Right hindlimb (tissue), 1 donor: ENCODE measurements around the gene SP3.

Experiments
- DNase-seq: peaks from one replicate; pipeline ENCODE4 v3.0.0-alpha.2; 2018

The SP3 gene

DNA sequence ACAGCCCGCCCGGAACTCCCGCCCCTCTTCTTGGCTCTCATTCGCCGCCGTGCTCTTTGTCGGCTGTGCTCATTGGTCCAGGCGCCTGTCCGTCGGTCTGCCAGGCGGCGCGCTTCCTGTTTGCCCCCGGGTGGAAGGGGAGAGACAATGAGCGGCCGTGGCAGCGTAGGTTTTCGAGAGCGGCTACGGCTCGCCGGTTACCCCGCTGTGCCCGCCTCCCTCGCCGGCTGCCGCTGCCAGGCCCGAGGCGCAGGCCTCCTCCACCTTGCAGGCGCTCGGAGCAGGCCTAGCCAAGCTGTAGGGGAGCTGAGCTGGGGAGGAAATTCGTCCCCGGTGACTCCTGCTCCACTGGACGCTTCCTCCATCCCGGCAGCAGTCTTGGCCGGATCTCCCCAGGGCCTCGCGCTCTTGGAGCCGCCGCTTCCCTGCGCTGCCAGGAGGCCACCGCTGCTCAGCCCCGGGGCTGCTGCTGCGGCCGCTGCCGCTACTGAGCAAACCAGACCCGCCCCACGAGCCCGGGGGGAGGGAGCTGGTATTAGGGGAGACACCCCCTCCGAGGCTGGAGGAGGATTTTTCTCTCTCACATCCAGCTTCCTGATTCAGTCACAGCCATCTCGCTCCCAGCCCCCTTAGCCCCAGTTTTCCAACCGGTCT lies at the start of gene SP3:
SP3 (minus strand) TSS at position 2 of the 654 bp plus-strand sequence. CDS start 202 bp downstream, outside the sequence.
- DNase-seq = peak; percentile 99

DNA sequence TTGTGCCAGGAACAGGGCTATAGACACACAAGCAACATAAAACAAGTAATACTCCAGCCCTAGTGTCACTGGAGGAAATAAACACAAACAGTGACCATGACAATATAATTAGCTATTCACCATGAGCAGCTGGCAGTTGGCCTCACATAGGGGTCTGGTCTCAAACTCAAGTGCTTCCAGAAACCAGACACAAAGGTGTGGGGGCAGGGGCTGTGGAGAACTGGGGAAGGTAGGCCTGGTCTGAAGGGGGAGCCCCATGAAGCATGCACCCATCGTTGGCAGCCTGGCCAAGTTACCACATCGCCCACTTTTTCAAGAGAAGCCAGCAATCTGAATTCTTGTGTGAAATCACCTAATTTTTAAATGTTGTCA lies 49.5 kb upstream of the SP3 start:
- peak; percentile 49 for DNase-seq

DNA sequence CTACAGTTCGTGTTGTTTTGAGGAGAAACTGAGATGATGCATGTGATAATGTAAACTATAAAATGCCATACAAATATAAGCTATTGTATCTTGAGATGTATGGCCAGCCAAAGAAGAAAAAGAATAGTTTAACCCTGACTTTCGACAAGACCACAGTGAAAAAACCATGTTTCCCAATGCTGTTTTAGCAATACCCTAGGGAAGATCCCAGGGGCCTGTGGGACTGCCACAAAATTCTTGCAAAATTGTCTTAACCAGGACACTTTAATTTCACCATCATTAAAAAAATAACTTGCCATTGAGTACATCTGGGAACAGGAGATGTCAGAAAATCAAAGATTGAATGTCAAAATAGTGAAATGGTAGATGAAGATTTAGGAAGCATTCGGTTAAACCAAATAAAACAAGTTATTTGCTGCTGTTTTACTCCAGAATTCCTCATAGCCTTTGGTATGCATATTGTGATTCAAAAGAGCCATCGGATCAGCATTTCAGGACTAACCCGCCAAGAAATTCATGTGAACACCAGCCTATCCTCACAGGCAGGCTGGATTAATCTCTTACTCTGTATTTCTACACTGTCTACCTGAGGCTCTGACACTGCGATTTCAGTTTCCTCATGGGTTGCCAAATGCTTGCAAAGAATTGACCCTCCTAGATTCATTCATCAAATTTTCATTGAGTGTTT lies 49.0 kb upstream of the SP3 start:
- no peak for DNase-seq

DNA sequence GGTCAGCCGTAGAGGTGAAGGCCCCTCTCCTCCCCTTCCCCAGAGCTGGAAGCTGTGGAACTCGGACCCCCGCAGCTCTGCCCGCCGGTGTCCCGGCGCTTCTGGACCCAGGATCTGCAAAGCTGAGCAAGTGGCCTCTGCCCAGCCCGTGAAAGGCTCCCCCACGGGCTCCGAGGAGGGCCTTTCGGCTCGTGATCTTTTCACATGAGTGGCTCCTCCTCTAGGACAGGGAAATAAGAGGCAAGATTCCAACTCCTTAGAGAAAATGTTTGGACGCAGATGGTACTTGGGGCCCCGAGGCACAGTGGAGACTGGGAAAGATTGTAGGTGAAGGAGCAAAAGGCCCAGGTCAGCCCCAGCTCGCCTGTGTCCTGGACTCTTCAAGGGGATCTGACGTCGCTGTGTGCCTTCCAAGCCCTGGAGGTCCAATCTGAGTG lies 48.2 kb upstream of the SP3 start:
- no peak for DNase-seq

DNA sequence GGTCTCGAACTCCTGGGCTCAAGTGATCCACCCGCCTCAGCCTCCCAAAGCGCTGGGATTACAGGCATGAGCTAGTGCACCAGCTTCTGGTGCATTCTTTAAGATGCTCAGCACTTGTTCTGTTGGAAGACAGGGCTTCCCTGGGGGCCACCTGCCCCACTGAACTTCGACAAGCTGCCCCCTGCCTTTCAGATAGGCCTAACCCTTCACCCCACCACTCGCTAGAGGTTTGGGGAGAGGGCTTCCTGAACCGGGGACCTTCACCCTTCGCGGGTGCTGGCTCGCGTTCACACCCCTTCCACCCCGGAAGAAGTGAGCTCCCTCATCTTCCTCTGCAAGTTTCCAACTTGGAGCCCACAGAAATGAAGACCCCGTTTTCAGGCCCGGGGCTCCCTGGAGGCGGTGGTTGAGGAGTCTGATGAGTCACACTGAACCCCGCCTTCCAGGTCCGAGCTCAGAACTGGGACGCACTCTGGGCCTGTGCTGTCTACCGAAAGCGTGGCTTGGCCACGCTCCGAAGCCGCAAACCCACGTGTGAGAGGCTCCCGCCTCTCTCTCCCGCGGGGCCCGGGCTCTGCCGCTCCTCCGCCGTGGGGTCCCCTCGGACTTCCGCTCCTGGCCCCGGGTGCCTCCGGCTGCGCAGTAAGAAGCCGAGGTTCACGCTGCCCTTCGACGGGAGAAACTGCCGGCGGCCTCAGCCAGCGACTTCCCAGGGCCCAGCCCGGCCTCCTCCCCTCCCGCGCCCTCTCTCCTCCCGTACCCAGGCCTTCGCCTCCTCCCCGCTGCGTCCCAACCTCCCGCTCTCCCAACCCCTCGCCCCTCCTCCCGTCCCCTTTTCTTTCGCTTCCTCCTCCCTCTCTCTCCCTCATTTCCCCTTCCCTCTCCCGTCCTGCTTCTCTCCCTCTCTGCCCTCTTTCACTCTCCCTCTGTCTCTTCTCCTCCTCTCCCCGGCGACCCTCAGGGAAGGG lies 47.5 kb upstream of the SP3 start:
- DNase-seq = peak; percentile 92

DNA sequence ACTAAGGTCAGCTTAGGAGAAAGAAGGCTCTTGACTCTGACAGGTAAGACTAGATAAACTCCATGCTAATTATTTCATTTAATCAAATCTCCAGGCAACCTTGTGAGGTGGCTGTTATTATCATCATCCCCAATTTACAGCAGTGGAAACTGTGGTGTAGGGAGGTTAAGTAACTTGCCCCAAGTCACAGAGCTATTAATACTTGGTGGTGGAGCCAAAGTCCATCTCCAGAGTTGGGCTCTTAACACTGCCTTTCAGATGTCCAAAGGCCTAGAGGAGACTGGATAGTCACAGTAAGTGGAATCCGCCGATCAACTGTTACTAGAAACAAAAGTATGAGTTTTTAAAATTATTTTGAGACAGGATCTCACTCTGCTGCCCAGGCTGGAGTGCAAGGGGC lies 46.6 kb upstream of the SP3 start:
- DNase-seq = no peak

DNA sequence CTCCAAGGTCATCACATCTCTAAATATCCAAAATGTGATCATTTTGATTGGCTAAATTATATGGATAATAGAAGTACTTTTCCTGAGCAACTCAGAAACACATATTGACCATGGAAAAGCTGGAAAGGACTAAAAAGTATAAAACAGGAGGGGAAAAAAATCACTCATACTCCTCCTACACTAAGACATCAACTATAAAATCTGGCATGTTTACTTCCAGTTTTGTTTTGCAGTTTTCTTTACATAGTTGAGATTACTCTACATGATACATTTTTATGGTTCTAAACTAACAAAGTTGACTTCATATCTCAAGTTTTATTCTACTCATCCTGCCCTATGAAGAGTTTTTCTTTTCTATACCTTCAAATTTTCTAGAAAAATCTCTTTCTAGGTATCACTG lies 46.0 kb upstream of the SP3 start:
- DNase-seq = no peak

DNA sequence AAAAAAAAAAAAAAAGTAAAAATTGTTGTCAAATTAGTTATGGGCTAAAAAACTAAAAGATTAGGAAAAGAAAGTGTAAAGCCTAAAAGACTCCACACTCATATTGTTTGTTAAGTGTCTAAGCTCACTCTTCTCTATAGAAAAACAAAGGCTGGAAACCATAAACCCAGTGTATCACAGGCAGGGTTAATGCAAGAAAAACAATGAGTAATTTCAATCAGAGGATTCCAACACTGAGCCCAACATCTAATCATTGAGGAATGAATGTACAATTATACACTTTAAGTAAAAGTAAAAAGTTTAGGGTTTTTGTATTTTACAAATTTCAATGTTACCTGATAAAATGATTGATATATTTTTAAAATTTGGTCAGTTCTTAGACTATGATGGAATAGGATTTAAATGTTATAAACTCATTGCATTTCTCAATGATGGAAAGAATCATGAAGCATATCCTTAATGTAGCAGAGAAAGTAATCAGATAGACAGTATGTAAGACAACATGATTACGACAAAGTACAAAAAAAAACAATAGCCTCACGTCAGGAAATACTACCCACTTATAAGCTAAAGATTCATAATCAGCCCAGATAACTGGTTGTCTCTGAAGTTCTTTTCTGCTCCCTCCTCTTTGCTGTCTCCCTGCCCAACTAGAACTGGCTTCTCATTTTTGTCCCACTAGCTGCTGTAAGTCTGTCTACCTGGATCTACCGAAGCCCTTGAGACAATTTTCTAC lies 44.5 kb upstream of the SP3 start:
- DNase-seq = no peak

DNA sequence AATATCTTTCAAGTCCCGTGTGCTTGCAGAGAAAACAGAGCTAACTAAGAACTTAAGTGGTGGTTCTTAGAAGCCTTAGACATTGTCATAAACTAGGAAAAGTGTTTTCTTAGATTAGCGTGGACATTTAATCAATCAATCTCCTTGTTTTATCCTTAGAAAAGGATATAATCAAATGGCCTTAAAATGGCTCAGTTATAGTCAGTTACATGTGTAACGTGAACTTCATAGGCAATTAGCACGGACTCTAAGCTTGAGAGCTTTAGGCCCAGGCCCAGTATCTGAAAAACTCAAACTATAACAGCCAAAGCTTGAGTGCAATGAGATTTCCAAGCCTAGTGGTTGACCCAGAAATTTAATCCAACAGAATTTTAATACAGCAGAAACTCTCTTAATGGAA lies 43.5 kb upstream of the SP3 start:
- no peak for DNase-seq

DNA sequence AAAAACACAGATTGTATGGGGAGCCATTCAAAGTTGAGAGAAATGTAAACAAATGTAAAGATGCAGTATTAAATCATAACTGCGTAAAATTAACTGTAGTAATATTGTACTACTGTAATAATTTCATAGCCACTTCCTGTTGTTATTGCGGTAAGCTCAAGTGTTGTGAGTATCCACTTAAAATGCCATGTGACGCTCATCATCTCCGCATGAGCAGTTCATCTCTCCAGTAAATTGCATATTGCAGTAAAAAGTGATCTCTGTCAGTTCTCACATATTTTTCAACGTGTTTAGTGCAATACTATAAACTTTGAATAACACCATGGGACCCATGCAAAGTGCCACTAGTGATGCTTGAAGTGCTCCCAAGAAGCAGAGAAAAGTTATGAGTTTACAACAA lies 41.8 kb upstream of the SP3 start:
- DNase-seq = no peak

DNA sequence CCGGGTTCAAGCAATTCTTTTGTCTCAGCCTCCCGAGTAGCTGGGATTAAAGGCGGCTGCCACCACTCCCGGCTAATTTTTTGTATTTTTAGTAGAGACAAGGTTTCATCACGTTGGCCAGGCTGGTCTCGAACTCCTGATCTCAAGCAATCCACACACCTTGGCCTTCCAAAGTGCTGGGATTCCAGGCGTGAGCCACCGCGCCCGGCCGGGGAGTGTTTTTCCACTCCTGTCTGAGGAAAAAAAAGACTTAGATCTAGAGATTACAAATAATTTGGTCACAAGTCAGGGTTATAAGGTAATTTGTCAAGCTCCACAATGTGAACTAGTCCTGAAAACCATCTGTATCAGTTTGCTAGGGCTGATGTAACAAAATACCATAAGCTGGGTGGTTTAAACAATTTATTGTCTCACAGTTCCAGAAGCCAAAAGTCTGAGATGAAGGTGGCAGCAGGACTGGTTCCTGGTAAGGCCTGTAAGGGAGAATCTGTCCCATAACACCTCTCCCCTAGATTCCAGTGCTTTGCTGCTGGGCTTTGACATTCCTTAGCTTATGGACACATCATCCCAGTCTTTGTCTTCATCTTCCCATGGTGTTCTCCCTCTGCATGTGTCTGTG lies 40.7 kb upstream of the SP3 start:
- no peak for DNase-seq

DNA sequence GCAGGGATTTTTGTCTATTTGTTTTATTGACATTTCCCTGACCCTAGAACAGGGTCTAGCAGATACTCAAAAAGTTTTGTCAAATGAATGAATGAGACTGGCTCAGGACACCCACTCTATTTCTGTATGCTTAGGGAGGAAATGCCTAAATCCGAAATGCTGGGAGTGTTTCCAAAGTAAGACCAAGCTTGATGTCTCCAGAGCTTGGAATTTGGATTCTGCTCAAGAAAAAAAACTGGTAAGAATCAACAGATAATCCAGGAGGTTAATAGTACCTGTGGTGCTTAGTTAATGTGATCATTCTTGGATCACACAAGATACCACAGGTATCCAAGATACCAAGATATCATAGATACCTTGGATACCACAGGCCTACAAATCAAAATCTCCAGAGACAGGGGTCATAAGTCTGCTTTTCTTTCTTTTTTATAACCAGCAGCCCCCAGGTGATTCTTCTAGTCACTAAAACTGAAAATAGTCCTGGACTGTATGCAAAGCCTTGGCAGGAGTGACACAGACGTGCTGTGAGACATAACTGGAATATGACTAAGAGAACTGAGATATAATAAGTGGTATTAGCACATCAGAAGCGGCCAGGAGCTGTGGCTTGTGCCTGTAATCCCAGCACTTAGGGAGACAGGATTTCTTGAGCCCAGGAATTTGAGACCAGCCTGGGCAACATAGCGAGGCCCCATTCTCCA lies 39.9 kb upstream of the SP3 start:
- peak; percentile 39 for DNase-seq

DNA sequence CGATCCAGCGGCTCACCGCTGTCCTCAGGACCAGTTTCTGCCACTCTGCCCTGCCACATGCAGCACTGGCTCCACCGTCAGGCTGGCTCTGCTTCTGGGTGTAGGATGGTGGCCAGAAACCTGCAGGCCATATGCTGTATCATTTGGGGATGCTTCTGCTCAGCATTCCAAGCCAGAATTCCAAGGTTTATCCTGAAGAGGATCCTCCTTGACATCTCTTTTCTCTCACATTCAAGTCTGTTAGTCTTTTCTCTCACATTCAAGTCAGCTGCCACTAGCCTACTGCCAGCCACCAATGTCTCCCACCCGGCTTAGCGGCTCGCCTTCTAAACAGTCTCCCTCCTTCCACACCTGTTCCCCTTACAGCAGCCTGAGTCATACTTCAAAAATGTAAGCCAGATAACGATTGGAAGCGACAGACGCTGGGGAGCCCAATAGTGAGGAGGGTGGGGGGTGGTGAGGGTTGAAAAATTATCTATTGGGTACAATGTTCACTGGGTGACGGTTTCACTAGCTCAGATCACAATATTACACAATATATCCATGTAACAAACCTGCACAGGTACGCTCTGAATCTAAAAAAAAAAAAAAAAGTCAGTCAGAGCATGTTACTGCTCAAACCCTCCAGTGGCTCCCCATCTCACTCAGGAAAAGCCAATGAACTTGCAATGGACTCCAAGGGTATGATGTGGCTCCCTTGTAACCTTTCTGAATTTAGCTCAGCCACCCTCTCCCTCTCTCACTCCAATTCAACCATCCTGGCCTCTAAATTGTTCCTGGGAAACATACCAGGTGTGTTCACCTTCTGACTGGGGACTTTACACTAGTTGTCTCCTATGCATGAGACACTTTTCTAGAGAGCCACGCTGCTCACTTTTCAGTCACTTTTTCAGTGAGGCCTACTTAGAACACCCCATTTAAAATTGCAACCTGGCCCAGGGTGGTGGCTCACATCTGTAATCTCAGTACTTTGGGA lies 38.8 kb upstream of the SP3 start:
- no peak for DNase-seq

DNA sequence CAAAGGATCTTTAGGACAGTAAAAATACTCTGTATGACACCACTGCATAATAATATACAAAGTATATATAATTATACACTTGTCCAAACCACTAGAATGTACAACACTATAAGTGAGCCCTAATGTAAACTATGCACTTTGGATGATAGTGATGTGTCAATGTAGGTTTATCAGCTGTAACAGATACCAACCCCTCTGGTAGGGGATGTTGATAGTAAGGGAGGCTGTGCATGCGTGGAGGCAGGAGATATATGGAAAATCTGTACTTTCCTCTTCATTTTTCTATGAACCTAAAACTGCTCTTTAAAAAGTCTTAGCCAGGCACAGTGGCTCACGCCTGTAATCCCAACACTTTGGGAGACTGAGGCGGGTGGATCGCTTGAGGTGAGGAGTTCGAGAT lies 37.5 kb upstream of the SP3 start:
- DNase-seq = no peak

DNA sequence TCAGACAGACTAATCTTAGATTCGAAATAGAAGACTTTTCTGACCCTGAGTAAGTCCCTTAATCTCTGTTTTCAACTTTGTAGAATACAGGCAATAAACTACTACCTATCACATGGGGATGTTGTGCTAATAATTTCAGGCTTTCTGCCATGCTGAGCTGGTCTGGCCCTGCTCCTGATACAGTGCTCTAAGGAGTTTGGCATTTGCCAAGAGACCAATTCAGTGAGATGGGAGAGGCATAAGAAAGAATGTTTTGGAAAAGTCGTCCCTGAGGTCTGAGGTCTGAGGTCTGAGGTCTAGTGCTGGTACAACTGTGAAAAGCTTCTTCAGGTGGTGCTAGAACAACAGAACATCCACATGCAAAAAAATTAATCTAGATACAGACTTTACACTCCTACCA lies 35.9 kb upstream of the SP3 start:
- DNase-seq = no peak

DNA sequence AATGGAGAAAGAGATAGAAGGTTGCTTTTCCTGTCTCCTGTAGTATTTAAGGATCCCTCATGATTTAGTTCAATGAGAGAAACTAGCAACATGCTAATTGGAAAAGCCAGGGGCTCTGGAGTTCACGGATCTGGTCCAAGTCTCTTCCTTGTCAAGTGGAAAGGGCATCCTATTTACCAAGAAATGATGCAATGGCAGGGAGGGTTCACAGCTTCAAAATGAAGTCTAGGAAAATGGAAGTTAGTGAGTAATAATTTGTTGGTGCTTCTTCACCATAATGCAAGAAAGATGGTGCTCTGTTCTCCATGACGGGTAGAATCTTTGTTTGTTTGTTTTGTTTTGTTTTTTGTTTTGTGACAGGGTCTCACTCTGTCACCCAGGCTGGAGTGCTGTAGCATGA lies 34.6 kb upstream of the SP3 start:
- no peak for DNase-seq

DNA sequence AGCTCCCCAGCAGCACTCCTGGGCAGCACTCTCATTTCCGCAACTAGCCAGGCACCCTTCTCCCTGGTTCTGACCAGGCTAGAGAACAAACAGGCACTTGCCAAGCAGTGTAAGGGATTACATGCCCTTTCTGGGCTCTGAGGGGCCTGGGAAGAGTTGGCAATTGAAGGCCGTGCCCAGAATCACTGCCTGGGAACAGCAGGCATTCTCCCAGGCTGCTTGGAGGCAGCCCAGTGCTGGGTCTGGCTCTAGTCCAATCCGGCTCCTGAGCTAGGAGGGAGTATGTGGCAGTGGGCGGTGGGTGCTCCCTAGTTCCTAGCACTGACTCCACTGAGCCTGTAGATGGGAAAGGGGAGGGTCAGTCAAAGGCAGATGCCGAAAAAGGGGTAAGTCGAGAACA lies 34.1 kb upstream of the SP3 start:
- no peak for DNase-seq

DNA sequence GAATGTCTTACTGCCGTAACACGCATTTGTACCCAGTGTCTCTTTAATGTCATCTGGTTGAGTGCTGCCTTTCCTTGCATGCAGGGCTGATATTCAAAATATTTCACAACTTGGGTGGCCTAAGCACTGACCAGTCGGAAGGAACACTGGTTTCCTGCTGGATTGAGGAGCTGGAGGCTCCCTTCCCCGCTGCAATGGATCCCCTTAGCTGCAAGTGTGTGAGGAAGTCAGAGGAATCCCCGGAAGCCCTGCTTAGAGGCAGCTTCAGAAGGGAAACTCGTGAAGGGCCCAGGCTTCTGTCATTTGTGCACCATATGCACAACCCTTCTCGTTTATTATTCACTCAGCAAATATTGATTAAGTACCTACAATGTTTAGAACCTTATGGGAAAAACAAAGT lies 33.2 kb upstream of the SP3 start:
- peak; percentile 32 for DNase-seq

DNA sequence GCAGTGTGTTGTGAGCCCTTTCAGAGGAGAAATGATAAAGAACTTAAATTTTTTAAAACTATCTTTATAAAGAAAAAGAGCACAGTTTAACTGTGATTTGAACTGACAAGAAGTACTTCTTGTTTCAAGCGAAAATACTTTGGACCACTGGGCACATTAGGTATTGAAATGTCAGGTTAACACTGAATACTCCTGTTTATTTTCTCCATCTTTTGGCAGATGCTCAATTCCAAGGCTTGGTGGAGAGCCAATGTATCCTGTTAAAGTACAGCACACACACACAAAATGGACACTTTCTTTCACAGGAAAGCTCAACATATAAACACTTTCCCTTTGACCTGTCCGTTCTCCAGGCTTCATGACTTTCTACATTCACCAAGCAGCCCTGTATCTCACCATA lies 32.6 kb upstream of the SP3 start:
- DNase-seq = no peak

DNA sequence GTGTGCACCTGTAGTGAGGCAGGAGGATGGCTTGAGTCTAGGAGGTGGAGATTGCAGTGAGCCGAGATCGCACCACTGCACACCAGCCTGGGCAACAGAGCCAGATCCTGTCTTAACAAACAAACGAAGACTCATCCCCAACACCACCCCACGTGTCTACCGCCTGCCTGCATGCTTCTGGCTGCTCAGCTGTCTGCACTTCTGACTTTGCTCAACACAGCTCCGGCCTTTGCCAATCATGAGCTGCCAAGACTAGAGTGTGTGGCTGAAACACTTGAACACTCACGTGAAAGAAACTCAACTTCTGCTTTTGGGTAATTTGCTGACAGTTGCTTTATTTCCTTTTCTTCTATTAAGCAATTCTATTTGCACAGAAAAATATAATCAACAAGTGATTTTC lies 32.1 kb upstream of the SP3 start:
- DNase-seq = peak; percentile 67

DNA sequence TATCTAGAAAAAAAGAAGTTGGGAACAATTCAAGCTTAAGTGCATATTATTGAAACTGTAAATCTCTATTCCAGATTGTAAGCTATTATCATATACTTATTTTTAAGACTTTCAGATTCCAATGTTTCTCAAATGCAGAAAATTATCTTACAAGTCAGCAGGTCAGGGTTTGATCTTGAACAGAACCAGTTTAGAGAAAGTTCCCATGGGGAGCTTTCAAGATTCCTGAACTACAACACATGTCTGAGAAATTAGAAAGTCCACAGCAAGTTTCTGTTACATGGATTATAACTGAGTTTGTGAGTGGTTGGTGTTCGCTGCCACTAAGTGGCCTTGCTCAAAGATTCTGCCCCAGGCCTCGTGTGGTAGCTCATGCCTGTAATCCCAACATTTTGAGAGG lies 31.6 kb upstream of the SP3 start:
- no peak for DNase-seq
